Inferior parietal cortex (tissue), 1 donor: Measurements from ENCODE around the gene COX7B2.
A peak's percentile ranks its signal among the peaks of the same experiment; 100 is the strongest.

Experiments
- DNase-seq: peaks from one replicate; pipeline ENCODE4 v3.0.0-alpha.2; 2016; ENCODE audit errors: extremely low spot score

The COX7B2 gene

GRCh38 chr4:46889410-46889809, 19.6 kb downstream of the COX7B2 start:
- no peak for DNase-seq

DNA sequence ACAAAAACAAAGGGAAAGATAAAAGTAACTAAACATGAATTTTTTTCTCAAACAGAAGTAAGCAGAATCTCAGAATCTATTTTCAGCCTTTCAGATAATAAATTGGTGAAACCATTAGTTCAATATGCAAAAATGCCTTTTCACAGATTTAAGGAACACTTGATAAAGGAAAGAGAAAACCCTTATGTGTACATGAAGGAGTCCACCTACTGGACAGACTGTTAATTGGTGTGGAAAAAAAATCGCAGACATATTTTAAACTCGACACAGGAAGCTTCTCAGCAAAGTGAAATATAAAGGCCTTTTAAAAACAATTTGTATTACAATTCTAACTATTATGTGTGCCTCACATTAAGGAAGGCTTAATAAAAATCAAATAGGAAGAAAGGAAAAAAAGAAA, 22.3 kb downstream of the COX7B2 start:
- DNase-seq: peak; percentile 22

DNA sequence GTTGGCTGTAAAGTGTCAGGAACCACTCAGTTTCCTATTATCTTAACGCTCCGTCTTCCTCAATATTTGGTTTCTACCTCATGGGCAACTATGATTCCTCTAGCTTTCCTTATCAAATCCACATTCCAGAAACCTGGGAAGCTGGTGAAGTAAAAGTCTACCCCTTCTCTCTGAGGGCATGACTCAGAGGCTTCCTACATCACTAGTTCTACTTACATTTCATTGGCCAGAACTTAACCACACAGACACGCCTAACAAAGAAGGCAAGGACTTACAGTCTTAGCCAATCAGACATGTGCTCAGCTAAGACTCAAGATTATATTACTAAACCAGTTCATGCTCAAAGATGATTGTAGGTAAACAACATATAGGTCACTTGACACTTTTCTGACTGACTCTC, 30.4 kb downstream of the COX7B2 start:
- no peak for DNase-seq

DNA sequence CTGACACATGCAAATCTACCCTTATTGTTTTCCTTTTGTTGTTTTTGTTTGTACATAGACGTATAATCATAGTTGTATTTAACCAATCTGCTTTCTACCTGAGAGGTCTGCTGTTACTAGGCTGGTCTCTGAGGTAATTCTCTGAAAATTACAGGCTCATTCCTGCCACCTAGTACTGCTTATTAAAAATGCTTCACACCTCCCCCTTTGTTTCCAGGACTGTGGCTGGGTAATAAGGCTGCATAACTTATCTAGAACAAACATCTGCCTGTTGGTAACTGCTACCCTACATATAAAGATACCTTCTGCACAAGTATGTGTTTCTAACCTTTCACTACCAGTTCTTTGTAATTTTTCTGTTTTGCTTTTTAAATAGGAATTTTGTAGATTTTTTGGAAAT, 34.2 kb downstream of the COX7B2 start:
- DNase-seq: no peak

- DNase-seq: no peak
Observed at GRCh38 chr4:46870411-46870810, 38.6 kb downstream of the COX7B2 start.

DNA sequence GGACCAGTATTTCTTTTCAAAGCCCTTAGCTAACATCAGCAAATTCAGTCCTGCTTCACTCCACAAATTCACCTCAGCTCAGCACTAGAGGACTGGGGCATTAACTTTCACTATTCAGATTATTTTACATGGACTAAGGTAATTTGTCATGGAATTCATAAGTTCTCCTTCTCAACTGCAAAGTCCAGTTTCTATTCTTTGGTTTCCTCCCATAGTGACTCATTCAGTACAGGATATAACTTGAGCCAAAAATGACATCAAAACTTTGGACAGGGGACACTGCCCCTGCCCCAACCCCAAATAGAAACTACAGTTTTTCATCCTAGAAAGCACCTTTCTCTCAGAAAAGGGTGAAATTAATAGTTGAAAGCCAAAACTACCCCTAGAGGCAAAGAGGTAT, 52.7 kb downstream of the COX7B2 start:
- DNase-seq: no peak

DNA sequence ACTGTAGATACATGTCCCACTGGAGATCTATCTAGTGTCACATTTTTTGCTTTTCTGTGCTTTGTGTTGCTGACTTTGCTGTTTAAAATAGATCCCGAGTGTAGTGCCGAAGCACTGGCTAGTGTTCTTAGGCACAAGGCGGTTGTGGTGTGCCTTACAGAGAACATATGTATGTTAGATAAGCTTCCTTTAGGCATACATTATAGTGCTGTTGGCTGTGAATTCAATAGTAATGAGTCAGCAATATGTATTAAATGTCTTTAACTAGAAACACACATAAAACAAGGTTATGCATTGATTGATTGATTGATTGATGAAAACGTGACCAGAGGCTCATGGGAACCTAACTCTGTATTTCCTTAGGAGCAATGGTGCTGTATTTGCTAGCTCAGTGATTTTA, 56.2 kb downstream of the COX7B2 start:
- no peak for DNase-seq

DNA sequence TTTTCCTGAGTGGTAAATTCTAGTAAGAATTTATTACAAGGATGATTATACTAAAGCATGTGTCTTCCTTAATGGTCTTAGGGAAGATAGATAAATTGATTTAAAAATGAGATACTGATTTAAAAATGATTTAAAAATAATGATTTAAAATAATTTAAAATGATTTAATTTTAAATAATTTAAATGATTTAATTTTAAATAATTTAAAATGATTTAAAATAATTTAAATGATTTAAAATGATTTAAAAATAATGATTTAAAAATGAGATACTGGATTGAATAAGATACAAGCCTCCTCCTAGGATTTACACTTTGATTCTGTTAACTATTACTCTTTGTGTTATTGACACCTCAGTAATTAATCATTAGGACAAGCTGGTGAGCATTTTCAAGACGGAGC, 59.0 kb downstream of the COX7B2 start:
- no peak for DNase-seq

- DNase-seq: peak; percentile 82
Observed at GRCh38 chr4:46844325-46844917, 64.6 kb downstream of the COX7B2 start.

- no peak for DNase-seq
Observed at GRCh38 chr4:46839128-46839527, 69.9 kb downstream of the COX7B2 start.

DNA sequence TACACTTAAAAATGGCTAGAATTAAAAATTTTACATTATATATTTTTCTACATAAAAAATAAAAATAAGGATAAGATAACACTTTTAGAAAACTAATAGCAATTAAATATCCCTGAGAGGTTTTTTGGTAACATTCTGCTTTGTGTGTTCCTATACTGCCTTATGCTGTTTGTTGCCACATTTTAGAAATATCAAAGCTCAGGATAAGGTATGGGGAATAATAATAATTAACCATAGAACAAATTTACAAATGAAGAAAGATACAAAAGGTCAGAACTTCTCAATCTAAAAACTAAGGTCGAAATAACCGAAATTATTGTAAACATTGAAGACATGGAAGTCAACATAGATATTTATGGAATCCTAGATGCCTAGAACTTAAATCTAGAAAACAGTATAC, 71.4 kb downstream of the COX7B2 start:
- DNase-seq: no peak

- no peak for DNase-seq
Observed at GRCh38 chr4:46836584-46836983, 72.5 kb downstream of the COX7B2 start.

GRCh38 chr4:46830971-46831454, 78.0 kb downstream of the COX7B2 start:
- no peak for DNase-seq

DNA sequence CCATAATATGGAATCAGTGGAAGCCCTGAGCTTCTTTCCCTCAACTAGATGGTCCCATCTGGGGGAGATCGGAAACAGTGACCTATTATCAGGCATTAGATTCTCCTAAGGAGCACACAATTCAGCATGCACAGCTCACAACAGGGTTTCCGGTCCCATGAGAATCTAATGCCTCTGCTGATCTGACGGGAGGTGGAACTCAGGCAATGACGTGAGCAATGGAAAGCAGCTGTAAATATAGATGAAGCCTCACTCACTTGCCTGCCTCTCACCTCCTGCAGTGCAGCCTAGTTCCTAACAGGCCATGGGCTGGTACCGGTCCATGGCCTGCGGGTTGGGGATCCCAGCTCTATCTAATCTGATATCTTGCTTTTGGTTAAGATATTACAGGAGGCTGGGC, 88.9 kb downstream of the COX7B2 start:
- no peak for DNase-seq

- no peak for DNase-seq
Observed at GRCh38 chr4:46819095-46819494, 90.0 kb downstream of the COX7B2 start.

DNA sequence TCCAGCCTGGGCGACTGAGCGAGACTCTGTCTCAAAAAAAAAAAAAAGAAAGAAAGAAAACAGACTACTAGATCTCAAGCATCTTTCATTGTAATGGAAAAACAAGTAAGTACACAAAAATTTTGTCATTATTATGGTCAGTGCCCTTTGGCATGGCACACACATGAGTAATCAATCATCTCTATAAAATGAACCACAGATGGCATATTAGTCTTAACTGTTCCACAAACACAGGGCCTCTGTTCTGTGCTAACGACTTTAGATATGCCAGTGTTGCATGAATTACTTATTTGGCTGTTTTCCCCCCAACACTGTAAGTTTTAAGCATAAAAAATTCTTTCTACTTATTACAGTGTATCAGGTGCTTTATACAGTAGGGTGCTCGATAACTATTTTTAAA, 90.4 kb downstream of the COX7B2 start:
- no peak for DNase-seq

DNA sequence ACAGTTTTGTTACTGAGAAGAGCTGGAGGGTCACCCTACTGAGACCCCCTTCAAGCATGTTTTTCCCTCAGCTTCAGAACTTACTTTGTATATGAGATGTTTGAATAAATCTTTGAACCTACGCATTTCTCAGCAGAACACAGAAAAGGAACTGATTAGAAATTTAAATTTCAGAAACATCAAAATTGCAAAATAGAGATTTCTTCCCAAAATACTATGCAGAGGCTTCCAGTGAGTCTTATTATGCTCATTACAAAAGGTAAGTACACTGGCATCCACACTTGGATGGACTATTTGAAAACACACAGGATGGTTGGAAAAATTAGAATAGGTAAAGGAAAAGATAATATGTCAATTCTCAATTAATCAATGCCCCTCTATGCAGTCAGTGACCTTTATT, 91.2 kb downstream of the COX7B2 start:
- no peak for DNase-seq

- no peak for DNase-seq
Observed at GRCh38 chr4:46804781-46805413, 104.1 kb downstream of the COX7B2 start.

GRCh38 chr4:46793036-46793435, 116.0 kb downstream of the COX7B2 start:
- DNase-seq: no peak

GRCh38 chr4:46781434-46782092, 127.5 kb downstream of the COX7B2 start:
- no peak for DNase-seq

- DNase-seq: no peak
Observed at GRCh38 chr4:46765465-46765864, 143.6 kb downstream of the COX7B2 start.

DNA sequence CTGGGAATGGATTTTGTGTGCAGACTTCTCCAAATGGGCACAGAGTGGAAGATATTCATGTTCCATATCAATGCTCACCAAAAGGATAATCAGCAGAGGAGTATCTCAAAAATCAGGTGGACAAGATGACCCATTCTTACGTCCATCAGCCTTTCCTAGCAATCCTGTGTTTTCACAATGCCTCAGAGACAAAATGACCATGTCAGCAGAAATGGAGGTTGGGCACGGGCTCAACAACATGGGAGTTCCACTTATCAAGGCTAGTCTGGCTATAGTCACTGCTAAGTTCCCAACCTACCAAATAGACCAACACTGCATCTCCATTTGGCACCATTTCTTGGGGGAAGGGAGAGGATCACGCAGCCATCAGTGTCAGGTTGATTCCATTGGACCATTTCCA, 179.0 kb downstream of the COX7B2 start:
- no peak for DNase-seq

DNA sequence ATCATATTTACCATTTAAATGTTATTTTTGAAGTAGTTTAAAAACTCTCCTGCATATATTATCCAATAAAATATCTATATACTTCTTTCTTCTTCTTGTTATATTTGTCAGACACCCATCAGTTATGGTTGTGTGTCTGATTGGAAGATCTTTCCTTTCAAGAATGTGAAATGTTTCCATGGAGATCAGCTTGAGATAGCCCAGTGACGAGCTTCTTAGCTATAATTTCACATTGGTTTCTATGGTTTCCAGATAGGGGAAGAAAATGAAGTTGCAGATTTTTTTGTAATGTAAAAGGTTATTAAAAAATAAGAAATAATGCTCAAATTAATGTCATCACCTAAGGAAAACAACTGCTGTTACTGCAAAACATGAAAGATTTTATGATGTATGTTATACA, 189.0 kb downstream of the COX7B2 start:
- peak; percentile 26 for DNase-seq
